ENCODE measurements around the gene MMP11. TPM values are rescaled to one million over a fixed set of nuclear protein-coding genes. Genes with fewer than 3 reads are reported as not detected.

Gene MMP11
- total and polyA plus RNA-seq, 12 donors = 0.44 to 7.4 (median 4.3) TPM

- TF ChIP-seq CTCF (IDR thresholded peaks at IDR 0.05) (no peak), POLR2A (IDR thresholded peaks at IDR 0.05) (no peak)
- Histone ChIP-seq H3K27ac (no peak overlapping the region), H3K9me3 (replicated peaks in 1 of 3) (no peaks in the 10 kb centered on the region), H3K27me3 (no peaks in the 10 kb centered on the region), H3K4me1 (replicated peaks in 1 of 2) (no peaks in the 10 kb centered on the region), H3K4me3 (no peak overlapping the region), H3K36me3 (replicated peaks in 1 of 2) (peaks cover 0 to 80% of the 10 kb centered on the region in 2 donors)
- intact Hi-C loops (cut with DNase I) = no loop called here
- WGBS, 4 donors = 84 to 90% (median 88%) methylated on average over 10 to 11 of the region's 11 CpGs
- no peak for DNase-seq
These were observed 28.7 kb downstream of the MMP11 start for GRCh38 chr22:23801238-23801821.

- no peak overlapping the region for H3K4me3 ChIP-seq
- intact Hi-C loops (cut with DNase I) = no loop called here
- H3K36me3 ChIP-seq (replicated peaks in 1 of 2) = peaks cover 0 to 77% of the 10 kb centered on the region in 2 donors
- H3K27ac ChIP-seq = no peak overlapping the region
- no peaks in the 10 kb centered on the region for H3K27me3 ChIP-seq
- H3K9me3 ChIP-seq (replicated peaks in 1 of 3) = no peaks in the 10 kb centered on the region
- no peaks in the 10 kb centered on the region for H3K4me1 ChIP-seq (replicated peaks in 1 of 2)
- no peak for DNase-seq
- TF ChIP-seq POLR2A (IDR thresholded peaks at IDR 0.05) (no peak), CTCF (IDR thresholded peaks at IDR 0.05) (no peak)
- 84 to 93% (median 91%) methylated on average over 7 to 8 of the region's 8 CpGs for whole genome bisulfite sequencing, 4 donors
These were observed 29.3 kb downstream of the MMP11 start for GRCh38 chr22:23801886-23802377.

GRCh38 chr22:23803001-23803819 is 30.6 kb downstream of the MMP11 start:
- Histone ChIP-seq H3K36me3 (replicated peaks in 1 of 2) (peaks cover 0 to 77% of the 10 kb centered on the region in 2 donors), H3K4me1 (replicated peaks in 1 of 2) (no peaks in the 10 kb centered on the region)
- intact Hi-C loops (cut with DNase I) = no loop called here

More at GRCh38 chr22:23803001-23803819, 30.6 kb downstream of the MMP11 start:
- H3K27ac ChIP-seq = no peak overlapping the region
- H3K4me3 ChIP-seq = no peak overlapping the region
- no peaks in the 10 kb centered on the region for H3K27me3 ChIP-seq
- no peak for TF ChIP-seq POLR2A (IDR thresholded peaks at IDR 0.05)
- TF ChIP-seq CTCF (IDR thresholded peaks at IDR 0.05) = no peak
- WGBS, 4 donors = 75 to 90% (median 80%) methylated on average over 12 to 21 of the region's 21 CpGs
- no peak for DNase-seq
- H3K9me3 ChIP-seq (replicated peaks in 1 of 3) = no peaks in the 10 kb centered on the region
